ENCODE measurements around the gene ZNF185. TPM values are rescaled to one million over a fixed set of nuclear protein-coding genes. Genes with fewer than 3 reads are reported as not detected.

Gene ZNF185
- polyA plus RNA-seq, 1 donor from 2014 or later, result 2.8 TPM

DNA sequence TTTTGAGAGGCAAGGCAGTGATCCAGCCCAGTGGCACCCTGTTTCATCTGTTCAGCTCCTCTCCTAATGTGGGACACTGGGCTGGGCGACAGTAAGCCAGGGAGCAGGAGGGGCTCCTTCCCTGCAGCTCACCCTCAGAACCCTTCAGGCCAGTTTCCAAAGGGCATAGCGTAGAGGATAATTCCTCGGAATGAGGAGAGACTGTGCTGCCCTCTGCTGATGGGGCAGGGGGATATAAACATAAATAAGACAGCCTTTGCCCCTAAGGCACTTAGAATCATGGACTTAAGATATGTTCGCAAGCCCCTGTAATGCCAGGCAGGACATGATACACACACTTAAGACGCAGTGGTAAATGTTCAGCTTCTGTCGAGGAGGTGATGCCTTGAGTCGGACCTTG lies 27.9 kb upstream of the ZNF185 start:
- no peaks in the 10 kb centered on the region for H3K9me3 ChIP-seq (ENCODE audit: low read length)
- H3K27ac ChIP-seq (ENCODE audit: low read length), result no peak overlapping the region
- H3K9ac ChIP-seq (ENCODE audit: low read length), result no peak overlapping the region
- no peak for TF ChIP-seq MXI1 (conservative IDR thresholded peaks at IDR 0.05; ENCODE audit: poor library complexity, severe bottlenecking)
- TF ChIP-seq POLR2AphosphoS5 (IDR thresholded peaks at IDR 0.05), result no peak
- no peak for TF ChIP-seq RAD21 (conservative IDR thresholded peaks at IDR 0.05)
- TF ChIP-seq SMC3 (conservative IDR thresholded peaks at IDR 0.05; ENCODE audit: poor library complexity), result no peak
- TF ChIP-seq EZH2 (IDR thresholded peaks at IDR 0.05; ENCODE audit: borderline replicate concordance, insufficient read depth, low read length, poor library complexity, severe bottlenecking), result no peak
- TF ChIP-seq EP300 (conservative IDR thresholded peaks at IDR 0.05; ENCODE audit: poor library complexity, severe bottlenecking), result no peak
- TF ChIP-seq, protein P1, sequence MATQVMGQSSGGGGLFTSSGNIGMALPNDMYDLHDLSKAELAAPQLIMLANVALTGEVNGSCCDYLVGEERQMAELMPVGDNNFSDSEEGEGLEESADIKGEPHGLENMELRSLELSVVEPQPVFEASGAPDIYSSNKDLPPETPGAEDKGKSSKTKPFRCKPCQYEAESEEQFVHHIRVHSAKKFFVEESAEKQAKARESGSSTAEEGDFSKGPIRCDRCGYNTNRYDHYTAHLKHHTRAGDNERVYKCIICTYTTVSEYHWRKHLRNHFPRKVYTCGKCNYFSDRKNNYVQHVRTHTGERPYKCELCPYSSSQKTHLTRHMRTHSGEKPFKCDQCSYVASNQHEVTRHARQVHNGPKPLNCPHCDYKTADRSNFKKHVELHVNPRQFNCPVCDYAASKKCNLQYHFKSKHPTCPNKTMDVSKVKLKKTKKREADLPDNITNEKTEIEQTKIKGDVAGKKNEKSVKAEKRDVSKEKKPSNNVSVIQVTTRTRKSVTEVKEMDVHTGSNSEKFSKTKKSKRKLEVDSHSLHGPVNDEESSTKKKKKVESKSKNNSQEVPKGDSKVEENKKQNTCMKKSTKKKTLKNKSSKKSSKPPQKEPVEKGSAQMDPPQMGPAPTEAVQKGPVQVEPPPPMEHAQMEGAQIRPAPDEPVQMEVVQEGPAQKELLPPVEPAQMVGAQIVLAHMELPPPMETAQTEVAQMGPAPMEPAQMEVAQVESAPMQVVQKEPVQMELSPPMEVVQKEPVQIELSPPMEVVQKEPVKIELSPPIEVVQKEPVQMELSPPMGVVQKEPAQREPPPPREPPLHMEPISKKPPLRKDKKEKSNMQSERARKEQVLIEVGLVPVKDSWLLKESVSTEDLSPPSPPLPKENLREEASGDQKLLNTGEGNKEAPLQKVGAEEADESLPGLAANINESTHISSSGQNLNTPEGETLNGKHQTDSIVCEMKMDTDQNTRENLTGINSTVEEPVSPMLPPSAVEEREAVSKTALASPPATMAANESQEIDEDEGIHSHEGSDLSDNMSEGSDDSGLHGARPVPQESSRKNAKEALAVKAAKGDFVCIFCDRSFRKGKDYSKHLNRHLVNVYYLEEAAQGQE (IDR thresholded peaks at IDR 0.05; ENCODE audit: borderline replicate concordance), result no peak
- TF ChIP-seq CTCF (IDR thresholded peaks at IDR 0.05; ENCODE audit: poor library complexity, severe bottlenecking), result no peak
- TF ChIP-seq TAF1 (IDR thresholded peaks at IDR 0.05; ENCODE audit: low read depth), result no peak
- H2AFZ ChIP-seq (ENCODE audit: low read depth, low read length), result no peak overlapping the region
- no peak overlapping the region for H3K4me3 ChIP-seq (ENCODE audit: low read length)
- no peak overlapping the region for H3K4me2 ChIP-seq (ENCODE audit: low read length)
- no peaks in the 10 kb centered on the region for H3K36me3 ChIP-seq (ENCODE audit: insufficient read depth, low read length)
- no peaks in the 10 kb centered on the region for H3K27me3 ChIP-seq (ENCODE audit: insufficient read depth, low read depth, low read length)
- H4K20me1 ChIP-seq (ENCODE audit: insufficient read depth), result no peaks in the 10 kb centered on the region
- H3F3A ChIP-seq (ENCODE audit: insufficient read depth, low read length, poor library complexity, severe bottlenecking), result no peaks in the 10 kb centered on the region
- H3K9me2 ChIP-seq (ENCODE audit: insufficient read depth, low read length), result no peaks in the 10 kb centered on the region
- no peaks in the 10 kb centered on the region for H3K79me2 ChIP-seq (replicated peaks; ENCODE audit: insufficient read depth, low read length)

- Histone ChIP-seq H3K79me2 (replicated peaks; ENCODE audit: insufficient read depth, low read length) (no peaks in the 10 kb centered on the region), H3K36me3 (ENCODE audit: insufficient read depth, low read length) (no peaks in the 10 kb centered on the region), H3K4me2 (ENCODE audit: low read length) (no peak overlapping the region), H3K9me2 (ENCODE audit: insufficient read depth, low read length) (no peaks in the 10 kb centered on the region), H4K20me1 (ENCODE audit: insufficient read depth) (no peaks in the 10 kb centered on the region), H3F3A (ENCODE audit: insufficient read depth, low read length, poor library complexity, severe bottlenecking) (no peaks in the 10 kb centered on the region), H3K4me3 (ENCODE audit: low read length) (no peak overlapping the region), H3K9me3 (ENCODE audit: low read length) (no peaks in the 10 kb centered on the region), H3K9ac (ENCODE audit: low read length) (no peak overlapping the region), H3K27ac (ENCODE audit: low read length) (no peak overlapping the region), H3K27me3 (ENCODE audit: insufficient read depth, low read depth, low read length) (no peaks in the 10 kb centered on the region), H2AFZ (ENCODE audit: low read depth, low read length) (no peak overlapping the region)
- TF ChIP-seq EZH2 (IDR thresholded peaks at IDR 0.05; ENCODE audit: borderline replicate concordance, insufficient read depth, low read length, poor library complexity, severe bottlenecking) (no peak), POLR2AphosphoS5 (IDR thresholded peaks at IDR 0.05) (no peak), TAF1 (IDR thresholded peaks at IDR 0.05; ENCODE audit: low read depth) (no peak), CTCF (IDR thresholded peaks at IDR 0.05; ENCODE audit: poor library complexity, severe bottlenecking) (no peak), EP300 (conservative IDR thresholded peaks at IDR 0.05; ENCODE audit: poor library complexity, severe bottlenecking) (no peak), RAD21 (conservative IDR thresholded peaks at IDR 0.05) (no peak), MXI1 (conservative IDR thresholded peaks at IDR 0.05; ENCODE audit: poor library complexity, severe bottlenecking) (no peak), SMC3 (conservative IDR thresholded peaks at IDR 0.05; ENCODE audit: poor library complexity) (no peak)
- TF ChIP-seq, protein P1 (IDR thresholded peaks at IDR 0.05; ENCODE audit: borderline replicate concordance), result no peak
Observed at GRCh38 chrX:152871260-152871659, 26.6 kb upstream of the ZNF185 start.
